GM21529 (cell line): ENCODE measurements around the gene HMGCS2.
"Not testable (repeated sequence)": the region's sequence is repeated elsewhere in the genome, so short reads cannot be mapped to it uniquely, and the experiment has no call there.

Experiments
- ATAC-seq: cut with Tn5 transposase; IDR thresholded peaks from one replicate; pipeline ENCODE4 v1.9.1; 2021; ENCODE audit not compliant: unreplicated experiment

HMGCS2 gene

GRCh38 chr1:119790451-119791198 lies 21.9 kb upstream of the HMGCS2 start:
- ATAC-seq = no peak

GRCh38 chr1:119787776-119788175 lies 19.1 kb upstream of the HMGCS2 start:
- no peak for ATAC-seq

GRCh38 chr1:119786473-119787050 lies 17.9 kb upstream of the HMGCS2 start:
- not testable (repeated sequence) for ATAC-seq

GRCh38 chr1:119786046-119786445 lies 17.3 kb upstream of the HMGCS2 start:
- not testable (repeated sequence) for ATAC-seq

GRCh38 chr1:119784191-119784781 lies 15.6 kb upstream of the HMGCS2 start:
- no peak for ATAC-seq

- no peak for ATAC-seq
Observed at GRCh38 chr1:119783354-119784185, 14.9 kb upstream of the HMGCS2 start.

- no peak for ATAC-seq
Observed at GRCh38 chr1:119782631-119783325, 14.1 kb upstream of the HMGCS2 start.

- ATAC-seq = no peak
Observed at GRCh38 chr1:119781434-119782210, 12.9 kb upstream of the HMGCS2 start.

- ATAC-seq = no peak
Observed at GRCh38 chr1:119779869-119780356, 11.2 kb upstream of the HMGCS2 start.

- ATAC-seq = no peak
Observed at GRCh38 chr1:119778886-119779560, 10.3 kb upstream of the HMGCS2 start.

GRCh38 chr1:119778359-119778758 lies 9.7 kb upstream of the HMGCS2 start:
- no peak for ATAC-seq

GRCh38 chr1:119774746-119775490 lies 6.2 kb upstream of the HMGCS2 start:
- ATAC-seq = no peak

GRCh38 chr1:119773711-119774241 lies 5.1 kb upstream of the HMGCS2 start:
- no peak for ATAC-seq

- ATAC-seq = no peak
Observed at GRCh38 chr1:119772298-119772697, 3.6 kb upstream of the HMGCS2 start.

GRCh38 chr1:119771770-119772169 lies 3.1 kb upstream of the HMGCS2 start:
- no peak for ATAC-seq

GRCh38 chr1:119771016-119771415 lies 2.3 kb upstream of the HMGCS2 start:
- ATAC-seq = no peak

GRCh38 chr1:119767486-119767885 lies 1.2 kb downstream of the HMGCS2 start:
- ATAC-seq = no peak

GRCh38 chr1:119766374-119766794 lies 2.3 kb downstream of the HMGCS2 start:
- ATAC-seq = no peak
